ENCODE results near the gene EFNA1. TPM values are rescaled to one million over a fixed set of nuclear protein-coding genes. Genes with fewer than 3 reads are reported as not detected.

EFNA1 gene
- total and polyA plus RNA-seq, 2 of the 13 experiments (the other 11 are each of a cell fraction or from before 2014, with no cell fraction given): 81.8 to 874 TPM

DNA sequence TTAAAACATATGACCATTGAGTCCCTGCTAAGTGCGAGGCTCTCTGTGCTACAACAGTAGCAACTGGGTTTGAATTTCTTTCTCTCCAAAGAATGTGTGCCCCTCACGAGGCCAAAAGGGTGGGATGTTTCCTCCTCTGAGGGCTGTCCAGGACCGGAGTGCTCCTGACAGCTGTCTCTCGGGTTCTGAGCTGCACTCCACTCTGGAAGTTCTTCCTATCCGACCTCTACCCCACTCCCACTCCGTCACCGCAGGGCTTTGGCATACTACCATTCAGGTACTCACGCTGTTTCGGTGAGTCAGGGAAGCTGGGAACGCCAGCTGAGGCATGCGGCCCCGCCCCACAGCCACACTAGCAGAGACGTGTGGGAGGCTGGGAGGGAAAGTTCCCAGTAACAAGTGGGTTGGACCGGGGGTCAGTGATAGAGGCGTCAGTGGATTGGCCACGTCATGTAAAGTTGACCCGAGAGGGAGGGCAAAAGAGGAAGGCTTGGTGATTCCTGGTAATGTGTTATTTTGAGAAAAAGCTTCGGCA is 7.3 kb downstream of the EFNA1 start (continued):
- TF ChIP-seq USF2 (IDR thresholded peaks at IDR 0.05; ENCODE audit: low read depth, low read length) (no peak), USF2 (CRISPR knock-in tag; IDR thresholded peaks at IDR 0.05; ENCODE audit: borderline replicate concordance) (no peak), SSRP1 (CRISPR knock-in tag; IDR thresholded peaks at IDR 0.05) (no peak; the same call in 1 of the 2 replicates), MATR3 (CRISPR knock-in tag; IDR thresholded peaks at IDR 0.05) (no peak), YEATS4 (CRISPR knock-in tag; IDR thresholded peaks at IDR 0.05; ENCODE audit: borderline replicate concordance) (no peak), ZSCAN25 (CRISPR knock-in tag; IDR thresholded peaks at IDR 0.05) (no peak), MAFF (IDR thresholded peaks at IDR 0.05; ENCODE audit: low read depth, low read length) (no peak), HINFP (CRISPR knock-in tag; IDR thresholded peaks at IDR 0.05; ENCODE audit: low read depth) (no peak), DZIP1 (CRISPR knock-in tag; IDR thresholded peaks at IDR 0.05) (no peak; the same call in 1 of the 2 replicates), PAF1 (CRISPR knock-in tag; IDR thresholded peaks at IDR 0.05) (peak; percentile 100), THYN1 (CRISPR knock-in tag; IDR thresholded peaks at IDR 0.05; ENCODE audit: borderline replicate concordance, low read depth) (peak; percentile 62; the same call in 1 of the 2 replicates), SOX13 (IDR thresholded peaks at IDR 0.05) (no peak), SOX13 (CRISPR knock-in tag; conservative IDR thresholded peaks at IDR 0.05 in 1 of 2, IDR thresholded peaks at IDR 0.05 in 1 of 2) (peak in 1 of 2 experiments; percentile 15; a peak in 1 of 4 replicates), IKZF1 (IDR thresholded peaks at IDR 0.05) (no peak), YEATS2 (CRISPR knock-in tag; IDR thresholded peaks at IDR 0.05; ENCODE audit: borderline replicate concordance) (peak; percentile 61; the same call in 1 of the 2 replicates), NBN (conservative IDR thresholded peaks at IDR 0.05) (no peak), ESRRA (CRISPR knock-in tag; IDR thresholded peaks at IDR 0.05; ENCODE audit: low read depth) (no peak; the same call in 1 of the 2 replicates), MTF2 (CRISPR knock-in tag; IDR thresholded peaks at IDR 0.05; ENCODE audit: borderline replicate concordance) (no peak), RXRA (CRISPR knock-in tag; IDR thresholded peaks at IDR 0.05) (peak; percentile 72)
- TF ChIP-seq, protein P1, sequence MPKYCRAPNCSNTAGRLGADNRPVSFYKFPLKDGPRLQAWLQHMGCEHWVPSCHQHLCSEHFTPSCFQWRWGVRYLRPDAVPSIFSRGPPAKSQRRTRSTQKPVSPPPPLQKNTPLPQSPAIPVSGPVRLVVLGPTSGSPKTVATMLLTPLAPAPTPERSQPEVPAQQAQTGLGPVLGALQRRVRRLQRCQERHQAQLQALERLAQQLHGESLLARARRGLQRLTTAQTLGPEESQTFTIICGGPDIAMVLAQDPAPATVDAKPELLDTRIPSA (CRISPR knock-in tag; IDR thresholded peaks at IDR 0.05; ENCODE audit: borderline replicate concordance): 0 out of 2 replicates have a peak, but pooled peaks have one; percentile 8

Measured in HepG2 (cell line).